Colonic mucosa (tissue), 4 donors: ENCODE measurements around the gene SMAD3. TPM values are rescaled to one million over a fixed set of nuclear protein-coding genes. Genes with fewer than 3 reads are reported as not detected.

Source experiments
- DNase-seq: peaks from one replicate; pipeline ENCODE4 v3.0.0-alpha.2; 2020
- H3K27ac ChIP-seq: fragments of 200-600 bp; one replicate; pipeline ENCODE4 v1.8.0; 2021
- H3K27me3 ChIP-seq: fragments of 200-600 bp; one replicate; pipeline ENCODE4 v1.8.0; 2021
- H3K36me3 ChIP-seq: fragments of 200-600 bp; one replicate; pipeline ENCODE4 v1.8.0; 2021
- H3K4me1 ChIP-seq: fragments of 200-600 bp; one replicate; pipeline ENCODE4 v1.8.0; 2021; ENCODE audit warnings: mild to moderate bottlenecking
- H3K4me3 ChIP-seq: fragments of 200-600 bp; one replicate; pipeline ENCODE4 v1.8.0; 2021
- H3K9ac ChIP-seq, 2 donors: one replicate each; pipeline ENCODE4 v1.7.0; 2013; ENCODE audit warnings: control low read depth in 2 of 2, low read depth in 2 of 2, low read length in 2 of 2
- H3K9me3 ChIP-seq: fragments of 200-600 bp; one replicate; pipeline ENCODE4 v1.8.0; 2021
- CTCF ChIP-seq: fragments of 200-600 bp; IDR thresholded peaks from one replicate; pipeline ENCODE4 v1.8.0; 2022; ENCODE audit warnings: antibody characterized with exemption, mild to moderate bottlenecking
- intact Hi-C: fragments of 100-400 bp; cut with DNase I; formaldehyde crosslinking; loops from one replicate; pipeline ENCODE4 v1.14.1; 2022
- total RNA-seq, 2 donors: library from RNA; stranded (reverse); fragmentation: NEBNext Ultra II Directional in 1 of 2; extraction: Animal tissue kit (Norgen Biotek cat#: 25700) in 1 of 2; gene quantifications; one replicate each; pipeline ENCODE4 v1.2.1, GENCODE V29; 2021
- donor health status: healthy.
- donor health status: DM: no; HTN: no; CAD: no.
- donor health status: DM: no; HTN: no; CAD: no.

SMAD3 gene
- total RNA-seq, 2 donors from 2014 or later, result 38.6 to 62.1 TPM

GRCh38 chr15:67241132-67241855, 175.9 kb downstream of the SMAD3 start:
- H3K4me3 ChIP-seq, result no peak overlapping the region
- intact Hi-C loops, result loop anchor here (5.0 kb wide), 1 partner anchor 61 kb away; no protein-coding TSS in a partner anchor

GRCh38 chr15:67242708-67243111, 177.3 kb downstream of the SMAD3 start:
- no peak for TF ChIP-seq CTCF
- no peaks in the 10 kb centered on the region for H3K27me3 ChIP-seq

More at GRCh38 chr15:67241132-67241855, 175.9 kb downstream of the SMAD3 start:
- H3K9me3 ChIP-seq, result no peaks in the 10 kb centered on the region
- no peaks in the 10 kb centered on the region for H3K36me3 ChIP-seq
- no peak overlapping the region for H3K27ac ChIP-seq
- H3K4me1 ChIP-seq, result no peaks in the 10 kb centered on the region
- no peak overlapping the region for H3K9ac ChIP-seq
- TF ChIP-seq CTCF, result no peak
- no peaks in the 10 kb centered on the region for H3K27me3 ChIP-seq
- DNase-seq, result no peak

More at GRCh38 chr15:67242708-67243111, 177.3 kb downstream of the SMAD3 start:
- DNase-seq, result no peak
- intact Hi-C loops, result loop anchor here (5.0 kb wide), 1 partner anchor 60 kb away; no protein-coding TSS in a partner anchor
- H3K4me1 ChIP-seq, result no peaks in the 10 kb centered on the region
- no peak overlapping the region for H3K9ac ChIP-seq
- H3K4me3 ChIP-seq, result no peak overlapping the region
- no peaks in the 10 kb centered on the region for H3K9me3 ChIP-seq
- no peaks in the 10 kb centered on the region for H3K36me3 ChIP-seq
- no peak overlapping the region for H3K27ac ChIP-seq

Other genes with a start within 250 kb of the SMAD3 start
- gene AAGAB, start 189.1 kb downstream of the SMAD3 start, total RNA-seq, result 10 to 100 TPM; 57.6 to 58.3 TPM
- 1 to 10 TPM in 1 of 2 donors, under 1 TPM in 1; 0.93 to 2.2 TPM for gene IQCH, start 189.2 kb downstream of the SMAD3 start, total RNA-seq